DMS153 (cell line): ENCODE data around the gene SETMAR.
A peak's percentile ranks its signal among the peaks of the same experiment; 100 is the strongest.
"Not testable (repeated sequence)": the region's sequence is repeated elsewhere in the genome, so short reads cannot be mapped to it uniquely, and the experiment has no call there.

ENCODE experiments used
- DNase-seq: peaks from one replicate; lab custom pipeline; 2025; lab: John Stamatoyannopoulos, UW

SETMAR gene

DNA sequence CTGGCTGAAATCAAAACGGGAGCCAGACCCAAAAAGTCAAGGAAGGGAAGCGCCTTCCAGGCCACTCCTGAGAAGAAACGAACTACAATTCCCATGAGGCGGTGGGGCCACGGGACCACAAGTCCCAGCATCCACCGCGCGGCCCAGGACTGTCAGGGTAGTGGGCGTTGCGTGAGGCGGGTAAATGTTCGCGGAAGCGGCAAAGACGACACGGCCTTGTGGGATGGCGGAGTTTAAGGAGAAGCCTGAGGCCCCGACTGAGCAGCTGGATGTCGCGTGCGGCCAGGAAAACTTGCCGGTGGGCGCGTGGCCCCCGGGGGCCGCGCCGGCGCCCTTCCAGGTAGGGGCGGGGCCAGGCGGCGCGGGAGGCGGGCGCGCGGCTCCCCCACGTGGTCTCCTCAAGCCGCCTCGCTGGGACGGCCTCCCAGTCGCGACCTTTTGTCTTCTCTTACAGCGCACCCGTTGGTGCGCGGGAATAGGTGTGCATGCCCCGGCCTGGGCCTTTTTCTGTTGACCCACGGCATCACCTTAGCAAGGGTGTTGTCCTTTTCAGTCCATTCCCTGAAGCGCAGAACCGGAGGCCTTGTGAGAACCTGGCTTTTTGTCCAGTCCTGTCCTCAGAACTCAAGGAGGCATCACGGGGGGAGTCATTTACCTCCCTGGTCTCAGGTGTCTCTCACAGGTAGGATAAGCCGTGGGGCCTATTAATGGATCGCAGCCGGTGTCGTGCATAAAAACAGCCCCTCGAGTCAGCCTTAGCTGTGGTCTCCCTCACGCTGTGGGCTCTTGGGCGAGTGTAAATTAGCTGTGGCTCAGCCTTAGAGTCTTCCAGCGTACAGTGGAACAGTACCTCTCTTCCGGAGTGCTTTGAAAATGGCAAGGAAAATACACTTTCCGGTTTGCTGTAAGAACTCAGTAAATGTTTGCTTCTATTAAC, at the start of gene SETMAR:
TSS of gene SETMAR (plus strand) at position 183 of the 937 bp plus-strand sequence. CDS start at position 185, 2 bp downstream.
- peak; percentile 11 for DNase-seq

GRCh38 chr3:4261406-4261805, 41.8 kb upstream of the SETMAR start:
- no peak for DNase-seq

DNA sequence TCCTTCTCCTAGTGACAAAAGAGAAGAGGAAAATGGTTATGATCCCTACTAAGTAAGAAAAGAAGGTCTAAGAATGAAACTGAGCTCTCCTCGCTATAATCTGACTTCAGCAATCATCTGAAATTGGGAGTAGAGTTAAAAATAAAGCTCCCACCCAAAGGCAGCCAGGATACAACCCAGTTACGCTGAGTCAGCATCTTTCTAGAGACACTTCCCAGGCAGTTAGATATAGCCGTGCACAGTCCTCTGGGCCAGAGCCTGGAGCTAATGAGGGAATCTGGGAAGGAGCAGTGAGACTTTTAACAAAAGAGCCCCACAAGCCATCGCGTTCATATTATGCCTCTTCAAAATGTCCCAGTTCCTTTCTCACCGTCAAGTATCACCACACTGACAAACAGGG, 39.1 kb upstream of the SETMAR start:
- DNase-seq, result no peak

DNA sequence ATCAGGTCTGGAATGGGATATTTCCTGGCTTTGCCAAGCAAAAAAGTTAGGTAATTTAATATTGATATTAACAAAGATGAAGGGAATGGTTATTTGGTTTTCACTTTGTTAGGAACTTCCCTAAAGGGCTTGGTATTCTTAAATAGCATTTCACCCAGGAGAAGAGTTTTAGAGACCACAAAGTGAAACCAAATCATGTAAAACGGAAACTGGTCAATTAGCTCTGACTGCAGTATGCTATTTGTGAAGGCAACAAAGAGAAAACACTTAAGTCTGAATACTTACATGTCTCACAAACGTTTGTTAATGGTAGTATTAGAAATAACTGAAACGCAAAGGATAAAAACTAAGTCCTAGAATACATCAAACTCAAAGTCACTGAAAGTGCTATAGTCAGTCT, 32.4 kb upstream of the SETMAR start:
- no peak for DNase-seq

- no peak for DNase-seq
Observed at GRCh38 chr3:4271834-4272233, 31.3 kb upstream of the SETMAR start.

DNA sequence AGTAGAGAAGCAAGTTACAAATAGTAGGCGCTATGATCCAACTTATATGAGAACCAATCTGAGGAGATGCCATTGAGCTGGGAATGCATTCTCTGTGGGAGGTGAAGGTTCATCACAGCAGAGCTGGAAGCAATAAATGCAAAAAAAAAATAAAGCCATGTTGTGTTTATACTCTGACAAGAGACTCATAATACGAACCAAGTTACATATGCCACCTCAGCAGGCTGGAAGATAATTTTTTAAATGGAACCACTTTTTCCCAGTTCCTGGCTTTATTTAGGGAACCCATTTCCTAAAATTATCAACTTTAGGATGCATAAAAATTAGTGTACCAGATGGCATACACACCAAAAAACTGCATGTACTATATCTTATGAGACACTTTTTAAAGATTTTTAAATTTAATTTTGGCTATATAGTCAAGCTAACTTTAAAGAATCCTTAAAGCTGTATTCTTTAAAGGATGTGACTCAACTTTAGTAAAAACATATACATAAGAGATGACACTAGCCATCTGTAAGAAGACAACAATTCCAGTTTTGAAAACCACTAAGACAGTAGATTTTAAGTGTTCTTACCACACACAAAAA, 23.6 kb upstream of the SETMAR start:
- no peak for DNase-seq

GRCh38 chr3:4281991-4282390, 21.2 kb upstream of the SETMAR start:
- DNase-seq, result no peak

- DNase-seq, result no peak
Observed at GRCh38 chr3:4284865-4285264, 18.3 kb upstream of the SETMAR start.

GRCh38 chr3:4289044-4289443, 14.1 kb upstream of the SETMAR start:
- no peak for DNase-seq

DNA sequence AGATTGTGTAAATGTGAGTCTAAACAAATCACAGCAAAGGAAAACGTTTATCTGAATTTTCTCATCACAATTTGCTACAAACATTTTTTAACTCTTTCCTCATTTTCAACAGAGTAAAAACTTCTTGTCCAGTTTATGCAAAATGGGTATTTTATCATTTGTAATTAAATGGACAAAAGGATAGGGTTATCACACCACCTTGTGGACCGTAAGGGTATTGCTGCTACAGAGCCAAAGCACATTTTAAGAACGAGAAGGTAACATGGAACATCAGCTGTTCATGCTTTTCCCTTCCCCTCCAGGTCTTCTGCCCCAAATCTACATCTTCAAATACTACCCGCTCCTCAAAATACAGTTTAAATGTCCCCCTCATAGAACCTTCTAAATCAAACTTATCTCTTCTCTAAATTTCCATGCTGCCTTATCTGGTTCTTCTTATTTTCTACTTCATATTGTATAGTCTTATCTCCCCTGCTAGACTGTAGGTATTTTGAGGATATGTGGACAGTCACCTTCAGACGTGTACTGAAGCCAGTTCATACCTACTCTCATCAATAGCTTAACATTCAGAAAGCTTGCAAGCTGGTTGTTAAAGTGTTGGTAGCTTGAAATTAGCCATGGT, 12.8 kb upstream of the SETMAR start:
- no peak for DNase-seq

GRCh38 chr3:4292301-4292700, 10.9 kb upstream of the SETMAR start:
- no peak for DNase-seq

DNA sequence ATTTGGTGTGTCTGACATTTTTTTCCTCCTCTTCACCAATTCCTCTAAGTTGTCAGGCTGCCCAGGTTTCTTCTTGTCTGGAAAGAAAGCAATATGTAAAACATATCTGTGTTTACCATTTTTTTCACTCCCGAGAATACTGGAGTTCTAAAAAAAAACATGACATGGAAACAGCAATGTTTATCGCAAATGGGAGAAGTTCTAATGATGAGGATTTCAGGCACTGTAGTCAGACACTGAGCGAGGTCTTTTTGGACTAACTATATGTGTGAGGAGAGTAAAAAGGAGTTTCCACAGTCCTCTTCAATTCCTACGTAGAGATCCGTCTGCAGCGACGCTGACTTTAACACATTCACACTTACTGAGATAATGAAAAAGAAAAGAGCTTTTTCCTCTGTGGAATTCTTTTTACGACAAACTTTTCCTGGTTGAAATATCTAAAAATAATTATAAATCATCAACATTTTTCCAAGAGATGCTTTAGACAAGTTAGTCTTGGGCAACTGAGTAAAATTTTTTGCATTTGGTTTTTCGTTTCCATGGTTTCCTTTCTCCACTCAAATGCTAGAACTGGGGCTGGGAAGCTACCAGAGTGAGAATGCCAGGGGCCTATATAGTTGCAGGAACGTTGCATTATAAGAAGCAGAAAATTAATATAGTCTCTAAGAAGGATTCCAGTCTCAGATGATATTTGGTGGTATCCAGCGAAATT, 8.4 kb upstream of the SETMAR start:
- DNase-seq, result no peak

- not testable (repeated sequence) for DNase-seq
Observed at GRCh38 chr3:4296454-4296853, 6.7 kb upstream of the SETMAR start.

DNA sequence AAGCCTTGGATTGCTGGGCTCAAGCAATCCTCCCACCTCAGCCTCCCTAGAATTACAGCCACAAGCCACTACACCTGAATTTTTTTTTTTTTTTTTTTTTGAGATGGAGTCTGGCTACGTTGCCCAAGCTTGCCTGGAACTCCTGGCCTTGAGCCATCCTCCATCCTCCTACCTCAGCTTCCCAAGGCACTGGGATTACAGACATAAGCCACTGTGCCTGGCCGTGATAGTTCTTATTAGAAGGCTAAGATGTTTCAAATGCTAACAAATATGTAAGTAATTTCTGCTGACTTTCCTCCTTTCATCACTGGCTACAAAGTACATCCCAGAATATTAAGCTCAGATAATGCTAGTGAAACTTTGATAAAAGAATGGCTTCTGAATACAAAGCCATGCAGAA, 5.7 kb upstream of the SETMAR start:
- no peak for DNase-seq

GRCh38 chr3:4302747-4303146, 422 bp upstream of the SETMAR start:
- DNase-seq, result no peak

- not testable (repeated sequence) for DNase-seq
Observed at GRCh38 chr3:4305210-4305609, 2.0 kb downstream of the SETMAR start.

- DNase-seq, result no peak
Observed at GRCh38 chr3:4306091-4306490, 2.9 kb downstream of the SETMAR start.

DNA sequence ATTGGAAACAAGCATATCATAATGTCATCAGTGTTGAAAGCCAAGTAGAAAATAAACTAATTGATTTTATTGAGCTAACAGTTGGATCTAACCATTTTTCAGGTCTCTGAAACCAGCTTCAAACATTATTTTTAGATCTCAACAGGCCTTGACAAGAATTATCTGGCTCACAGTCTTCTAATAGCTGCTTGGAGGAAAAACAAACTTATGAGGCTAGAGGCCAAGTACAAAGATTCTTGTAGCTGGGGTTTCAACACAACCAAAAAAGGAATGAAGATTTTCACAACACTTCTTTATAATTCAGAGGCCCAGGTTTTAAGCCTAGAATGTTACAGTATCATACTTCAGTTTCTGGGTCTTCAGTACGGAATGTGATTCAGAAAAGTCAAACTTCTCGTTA, 3.7 kb downstream of the SETMAR start:
- no peak for DNase-seq

DNA sequence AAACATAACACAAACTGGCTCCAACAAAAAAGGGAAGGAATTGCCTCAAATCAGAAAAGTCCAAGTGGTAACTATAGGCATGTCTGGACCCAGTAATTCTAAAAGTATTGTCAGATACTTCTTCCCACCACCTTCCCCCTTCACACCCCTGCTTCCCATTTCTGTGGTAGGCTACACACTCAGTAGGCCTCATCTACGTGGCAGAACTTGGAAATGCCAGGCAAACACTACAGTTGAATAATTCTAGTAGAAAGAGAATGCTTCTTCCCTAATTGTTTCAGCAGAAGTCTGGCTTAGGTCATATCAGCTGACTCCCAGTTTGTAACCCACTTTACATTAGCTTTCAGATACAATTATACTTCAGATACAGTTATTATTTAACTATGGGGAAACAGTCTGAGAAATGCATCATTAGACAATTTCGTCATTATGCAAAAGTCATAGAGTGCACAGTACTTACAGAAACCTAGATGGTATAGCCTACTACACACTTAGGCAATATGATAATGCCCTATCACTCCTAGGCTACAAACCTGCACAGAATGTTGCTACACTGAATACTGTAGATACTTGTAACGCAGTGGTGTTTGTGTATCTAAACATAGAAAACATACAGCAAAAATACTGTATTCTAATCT, 6.4 kb downstream of the SETMAR start:
- DNase-seq, result no peak

DNA sequence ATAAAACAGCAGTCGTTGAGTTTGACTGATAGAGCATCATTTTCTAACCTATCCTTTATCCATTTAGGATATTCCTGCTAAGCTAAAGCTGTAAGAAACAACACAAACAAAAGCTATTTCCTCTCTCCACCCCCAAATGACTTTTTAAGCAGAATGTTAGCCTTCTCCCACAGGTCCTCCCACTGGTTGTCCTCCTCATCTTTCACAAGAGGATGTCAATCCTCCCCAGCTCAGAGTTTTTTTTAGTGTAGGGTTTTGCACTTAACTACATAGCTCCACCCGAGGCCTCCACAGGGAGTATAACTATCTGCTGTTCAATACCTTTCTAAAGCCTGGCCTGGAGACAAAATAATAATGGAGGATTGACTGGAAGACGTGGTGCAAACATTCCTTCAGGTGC, 7.8 kb downstream of the SETMAR start:
- no peak for DNase-seq

GRCh38 chr3:4311496-4311895, 8.3 kb downstream of the SETMAR start:
- no peak for DNase-seq
